HG03095 (cell line): ENCODE measurements around the gene GGNBP2.
A peak's percentile ranks its signal among the peaks of the same experiment; 100 is the strongest.

ENCODE experiments used
- ATAC-seq: cut with Tn5 transposase; IDR thresholded peaks from one replicate; pipeline ENCODE4 v1.9.1; 2021; ENCODE audit warnings: moderate library complexity; ENCODE audit not compliant: unreplicated experiment

Gene GGNBP2

GRCh38 chr17:36512641-36513040, 32.1 kb upstream of the GGNBP2 start:
- ATAC-seq: no peak

GRCh38 chr17:36514856-36515255, 29.9 kb upstream of the GGNBP2 start:
- no peak for ATAC-seq

GRCh38 chr17:36515837-36516236, 28.9 kb upstream of the GGNBP2 start:
- ATAC-seq: no peak

GRCh38 chr17:36523113-36523512, 21.6 kb upstream of the GGNBP2 start:
- no peak for ATAC-seq

GRCh38 chr17:36524428-36524876, 20.3 kb upstream of the GGNBP2 start:
- ATAC-seq: no peak

GRCh38 chr17:36525113-36525512, 19.6 kb upstream of the GGNBP2 start:
- no peak for ATAC-seq

- ATAC-seq: no peak
Measured at GRCh38 chr17:36525888-36526287, 18.8 kb upstream of the GGNBP2 start.

- no peak for ATAC-seq
Measured at GRCh38 chr17:36527621-36528250, 17.0 kb upstream of the GGNBP2 start.

GRCh38 chr17:36529121-36529520, 15.6 kb upstream of the GGNBP2 start:
- no peak for ATAC-seq

- no peak for ATAC-seq
Measured at GRCh38 chr17:36532435-36532975, 12.2 kb upstream of the GGNBP2 start.

GRCh38 chr17:36533935-36534839, 10.5 kb upstream of the GGNBP2 start:
- ATAC-seq: peak; percentile 30

- peak; percentile 66 for ATAC-seq
Measured at GRCh38 chr17:36534840-36535668, 9.7 kb upstream of the GGNBP2 start, which contains the start of the genes MYO19 and PIGW. MYO19 (minus strand) TSS chr17:36534868; CDS start chr17:36532538, 2,330 bp downstream. PIGW (plus strand) TSS chr17:36534987; CDS start chr17:36537102, 2,115 bp downstream.

- ATAC-seq: peak; percentile 4
Measured at GRCh38 chr17:36535669-36536081, 9.0 kb upstream of the GGNBP2 start.

GRCh38 chr17:36540696-36541095, 4.0 kb upstream of the GGNBP2 start:
- ATAC-seq: no peak

GRCh38 chr17:36542755-36543154, 2.0 kb upstream of the GGNBP2 start:
- no peak for ATAC-seq

GRCh38 chr17:36544044-36544306, 744 bp upstream of the GGNBP2 start:
- peak; percentile 12 for ATAC-seq

- peak; percentile 23 for ATAC-seq
Measured at GRCh38 chr17:36545077-36545464, 352 bp downstream of the GGNBP2 start.

- peak; percentile 62 for ATAC-seq
Measured at GRCh38 chr17:36545465-36546417, 1.0 kb downstream of the GGNBP2 start.

- no peak for ATAC-seq
Measured at GRCh38 chr17:36546418-36547093, 1.8 kb downstream of the GGNBP2 start.
